Heart left ventricle (tissue), 16 donors: ENCODE measurements around the gene ADAMTSL5. TPM values are rescaled to one million over a fixed set of nuclear protein-coding genes. Genes with fewer than 3 reads are reported as not detected.

Experiments used
- ATAC-seq, 4 donors: fragments of 200-7000 bp; cut with Tn5 transposase; one replicate each; pipeline ENCODE4 v1.9.1; 2020 to 2022; ENCODE audit warnings: moderate library complexity in 4 of 4, mild to moderate bottlenecking in 3 of 4, moderate number of reproducible peaks in 1 of 4
- DNase-seq, 5 donors: peaks; one replicate each; pipeline ENCODE4 v3.0.0-alpha.2; 2020
- H3K27ac ChIP-seq, 12 donors: fragments of 200-600 bp; sonication (generic) in 4 of 12; one replicate each; pipeline versions ENCODE4 v1.5.0 to v1.8.0; 2016 to 2022; ENCODE audit warnings: mild to moderate bottlenecking in 2 of 12
- H3K27me3 ChIP-seq, 9 donors: fragments of 200-600 bp; sonication (generic) in 2 of 9; one replicate each; pipeline versions ENCODE4 v1.5.1 to v1.8.0; 2016 to 2022; ENCODE audit warnings: mild to moderate bottlenecking in 3 of 9
- H3K36me3 ChIP-seq, 9 donors: fragments of 200-600 bp; sonication (generic) in 2 of 9; one replicate each; pipeline versions ENCODE4 v1.5.0 to v1.8.0; 2018 to 2022; ENCODE audit warnings: mild to moderate bottlenecking in 2 of 9
- H3K4me1 ChIP-seq, 12 donors: fragments of 200-600 bp; sonication (generic) in 4 of 12; one replicate each; pipeline versions ENCODE4 v1.5.0 to v1.8.0; 2016 to 2022; ENCODE audit warnings: mild to moderate bottlenecking in 3 of 12
- H3K4me3 ChIP-seq, 12 donors: fragments of 200-600 bp; sonication (generic) in 4 of 12; one replicate each; pipeline versions ENCODE4 v1.5.0 to v1.8.0; 2017 to 2022; ENCODE audit warnings: mild to moderate bottlenecking in 9 of 12, moderate library complexity in 4 of 12
- H3K9me3 ChIP-seq, 12 donors: fragments of 200-600 bp; sonication (generic) in 4 of 12; one replicate each; pipeline versions ENCODE4 v1.5.0 to v1.8.0; 2016 to 2022; ENCODE audit warnings: mild to moderate bottlenecking in 1 of 12
- CTCF ChIP-seq, 12 donors: fragments of 200-600 bp; sonication (generic) in 4 of 12; IDR thresholded peaks; one replicate each; pipeline versions ENCODE4 v1.5.0 to v1.8.0; 2018 to 2022; ENCODE audit warnings: antibody characterized with exemption in 12 of 12, mild to moderate bottlenecking in 5 of 12
- POLR2A ChIP-seq, 2 donors: fragments of 450-650 bp; IDR thresholded peaks; one replicate each; pipeline ENCODE4 v1.6.1; 2017; ENCODE audit warnings: antibody characterized with exemption in 2 of 2, mild to moderate bottlenecking in 2 of 2, moderate library complexity in 2 of 2
- WGBS, 4 donors: extraction: QIAGEN DNeasy Blood & Tissue Kit in 2 of 4; methylation state at CpG; one replicate each; pipeline versions ENCODE4 v1.1.5 to v1.1.7; 2013 to 2018; 5-methylcytosine and 5-hydroxymethylcytosine counted together
- intact Hi-C, 10 donors: fragments of 100-400 bp; cut with DNase I; formaldehyde crosslinking; loops; one replicate each; pipeline versions ENCODE4 v1.11.1 to v1.14.2; 2022
- polyA plus RNA-seq, 2 donors: library from polyadenylated mRNA; stranded (reverse); fragments of 200-250 nt; gene quantifications; one replicate each; pipeline ENCODE4 v1.2.3, GENCODE V29; 2013
- total RNA-seq, 9 donors: library from RNA; depleted of rRNA in 2 of 9; stranded (reverse); fragments of >200 nt in 2 of 9; fragmentation: NEBNext Ultra II Directional in 3 of 9; extraction: Animal tissue kit (Norgen Biotek cat#: 25700) in 3 of 9; gene quantifications; one replicate each; pipeline versions ENCODE4 v1.1.0 to v1.2.4, GENCODE V29; 2016 to 2023
- donor health status: ischemic (EF 13 %, LVEDD 7.1; RV severe dilation, severe dysfunction).
- donor health status: healthy with polysubstance abuse.
- donor health status: DM: no; HTN: yes; CAD: no.
- donor health status: DM: no; HTN: no; CAD: no.
- donor health status: ischemic (EF 25% LVEDD 6.9; RV normal size, moderate dysfunction).
- donor health status: ischemic (EF 25% LVEDD 5.7; RV mildly dilated, moderate dysfunction).
- donor health status: healthy.
- donor health status: DM: yes; HTN: yes; CAD: no.
- donor health status: ischemic (EF 35%, LVEDD 5.7; RV mildly dilated, moderate dysfunction).
- donor health status: nonischemic (EF 11% LVEDD 7.7; RV severe dilation, severe dysfunction).
- donor health status: DM: yes; HTN: yes; CAD: no.
- donor health status: PGD.
- donor health status: ischemic (EF 29% LVEDD 5.4; RV normal size, mild dysfunction).
- donor health status: nonischemic (EF 23%, LVEDD 6.1; RV moderate dilation, normal function).

Gene ADAMTSL5
- total and polyA plus RNA-seq, 11 donors: 20.8 to 53.6 (median 30.2) TPM

- H3K4me3 ChIP-seq: peak overlapping the region; percentile 27 to 66 (median 56)
- WGBS, 4 donors: 0 to 1% (median 1%) methylated on average over 3 to 67 of the region's 67 CpGs
- TF ChIP-seq POLR2A (IDR thresholded peaks at IDR 0.05): no peak
- peaks cover 31 to 80% (median 57%) of the 10 kb centered on the region in 9 donors for H3K27me3 ChIP-seq
- no peaks in the 10 kb centered on the region for H3K9me3 ChIP-seq
- H3K4me1 ChIP-seq: peaks cover 20 to 88% (median 59%) of the 10 kb centered on the region in 12 donors
- DNase-seq (peak in 3 of 5 donors; percentile 54 to 64 (median 59)), ATAC-seq (peak in 3 of 4 donors; percentile 33 to 47 (median 41))
- intact Hi-C loops: no loop called here
- H3K36me3 ChIP-seq: peaks cover 0 to 11% (median 0%) of the 10 kb centered on the region in 9 donors
- H3K27ac ChIP-seq: peak overlapping the region in 2 of 12 donors; percentile 9 to 34
Measured at GRCh38 chr19:1470305-1471009, 42.4 kb downstream of the ADAMTSL5 start.

- Histone ChIP-seq H3K4me3 (peak overlapping the region; percentile 27 to 66 (median 56)), H3K36me3 (peaks cover 0 to 6% (median 0%) of the 10 kb centered on the region in 9 donors), H3K27me3 (peaks cover 31 to 85% (median 57%) of the 10 kb centered on the region in 9 donors), H3K4me1 (peaks cover 20 to 93% (median 63%) of the 10 kb centered on the region in 12 donors), H3K27ac (peak overlapping the region in 1 of 12 donors; percentile 34), H3K9me3 (no peaks in the 10 kb centered on the region)
- TF ChIP-seq CTCF (IDR thresholded peaks at IDR 0.05) (no peak), POLR2A (IDR thresholded peaks at IDR 0.05) (no peak)
- 2 to 8% (median 4%) methylated on average over 9 to 22 of the region's 22 CpGs for WGBS, 4 donors
- ATAC-seq (peak in 2 of 4 donors; percentile 1 to 18), DNase-seq (peak in 1 of 5 donors; percentile 30)
- intact Hi-C loops: no loop called here
Measured at GRCh38 chr19:1470055-1470304, 42.8 kb downstream of the ADAMTSL5 start.

GRCh38 chr19:1469255-1470054, 43.4 kb downstream of the ADAMTSL5 start:
- Histone ChIP-seq H3K27me3 (peaks cover 31 to 87% (median 57%) of the 10 kb centered on the region in 9 donors), H3K4me1 (peaks cover 20 to 89% (median 61%) of the 10 kb centered on the region in 12 donors), H3K36me3 (peaks cover 0 to under 1% (median 0%) of the 10 kb centered on the region in 9 donors), H3K4me3 (peak overlapping the region; percentile 27 to 66 (median 56)), H3K27ac (peak overlapping the region in 1 of 12 donors; percentile 34), H3K9me3 (no peaks in the 10 kb centered on the region)
- 0 to 2% (median 1%) methylated on average over 2 to 117 of the region's 117 CpGs for WGBS, 4 donors
- DNase-seq: peak in 2 of 5 donors; percentile 10 to 25
- intact Hi-C loops: no loop called here
- TF ChIP-seq CTCF (IDR thresholded peaks at IDR 0.05) (no peak), POLR2A (IDR thresholded peaks at IDR 0.05) (no peak)
- ATAC-seq: no peak

GRCh38 chr19:1468821-1469254, 44.0 kb downstream of the ADAMTSL5 start:
- H3K27me3 ChIP-seq: peaks cover 31 to 91% (median 61%) of the 10 kb centered on the region in 9 donors
- no peaks in the 10 kb centered on the region for H3K36me3 ChIP-seq
- DNase-seq (peak in 1 of 5 donors; percentile 38), ATAC-seq (peak in 1 of 4 donors; percentile 3)
- 0 to 3% (median 2%) methylated on average over 1 to 47 of the region's 47 CpGs for WGBS, 4 donors
- peak overlapping the region in 11 of 12 donors; percentile 18 to 66 (median 41) for H3K4me3 ChIP-seq
- intact Hi-C loops: no loop called here
- H3K9me3 ChIP-seq: no peaks in the 10 kb centered on the region
- peaks cover 20 to 83% (median 56%) of the 10 kb centered on the region in 12 donors for H3K4me1 ChIP-seq
- H3K27ac ChIP-seq: no peak overlapping the region
- TF ChIP-seq POLR2A (IDR thresholded peaks at IDR 0.05) (no peak), CTCF (IDR thresholded peaks at IDR 0.05) (no peak)
